Prostate gland (tissue), 2 donors: Measurements from ENCODE around the gene RIC8A.

Experiments used
- CTCF ChIP-seq, 4 experiments: fragments of 200-600 bp in 2 of 4; fragments of 450-650 bp in 2 of 4; sonication (generic) in 2 of 4; IDR thresholded peaks; 1 replicate in 3 of 4; 2 replicates in 1 of 4; pipeline ENCODE4 v1.5.1; 2016 to 2019; ENCODE audit warnings: antibody characterized with exemption in 4 of 4, mild to moderate bottlenecking in 2 of 4, moderate library complexity in 2 of 4
- POLR2A ChIP-seq: fragments of 450-650 bp; IDR thresholded peaks from one replicate; pipeline ENCODE4 v1.6.1; 2016; ENCODE audit warnings: antibody characterized with exemption, mild to moderate bottlenecking

GRCh38 chr11:211295-211694 is 3.8 kb downstream of the RIC8A start:
- TF ChIP-seq CTCF (IDR thresholded peaks at IDR 0.05) (no peak), POLR2A (no peak)
